Measurements from ENCODE around the gene FAM8A1.

The FAM8A1 gene

GRCh38 chr6:17589406-17590096, 10.6 kb upstream of the FAM8A1 start:
- no peak overlapping the region for H3K27ac ChIP-seq
- H2AFZ ChIP-seq: no peak overlapping the region
- H3K27me3 ChIP-seq (ENCODE audit: control insufficient read depth, insufficient read depth, low read length): no peaks in the 10 kb centered on the region
- no peaks in the 10 kb centered on the region for H3K36me3 ChIP-seq (ENCODE audit: control insufficient read depth, insufficient read depth, low read length)
- H3K9ac ChIP-seq: no peak overlapping the region
- no peaks in the 10 kb centered on the region for H3K4me1 ChIP-seq
- H3K4me2 ChIP-seq (ENCODE audit: low read length): no peak overlapping the region
- no peaks in the 10 kb centered on the region for H3K79me2 ChIP-seq
- no peaks in the 10 kb centered on the region for H3K9me3 ChIP-seq (ENCODE audit: control insufficient read depth, low read length)
- no peak for TF ChIP-seq CTCF (IDR thresholded peaks at IDR 0.05)
- no peak overlapping the region for H3K4me3 ChIP-seq (ENCODE audit: low read depth, low read length)

GRCh38 chr6:17591287-17591686, 8.8 kb upstream of the FAM8A1 start:
- Histone ChIP-seq H3K27ac (no peak overlapping the region), H3K4me1 (no peaks in the 10 kb centered on the region)
- no peak for TF ChIP-seq CTCF (IDR thresholded peaks at IDR 0.05)

GRCh38 chr6:17593246-17593645, 6.9 kb upstream of the FAM8A1 start:
- H3K27me3 ChIP-seq (ENCODE audit: control insufficient read depth, insufficient read depth, low read length): no peaks in the 10 kb centered on the region
- no peaks in the 10 kb centered on the region for H3K4me1 ChIP-seq
- no peak overlapping the region for H3K4me3 ChIP-seq (ENCODE audit: low read depth, low read length)
- TF ChIP-seq CTCF (IDR thresholded peaks at IDR 0.05): no peak
- no peak overlapping the region for H3K27ac ChIP-seq
- H3K9ac ChIP-seq: no peak overlapping the region
- no peaks in the 10 kb centered on the region for H3K36me3 ChIP-seq (ENCODE audit: control insufficient read depth, insufficient read depth, low read length)
- H3K79me2 ChIP-seq: no peaks in the 10 kb centered on the region
- no peak overlapping the region for H3K4me2 ChIP-seq (ENCODE audit: low read length)
- H3K9me3 ChIP-seq (ENCODE audit: control insufficient read depth, low read length): no peaks in the 10 kb centered on the region
- no peak overlapping the region for H2AFZ ChIP-seq

More at GRCh38 chr6:17591287-17591686, 8.8 kb upstream of the FAM8A1 start:
- H3K27me3 ChIP-seq (ENCODE audit: control insufficient read depth, insufficient read depth, low read length): no peaks in the 10 kb centered on the region
- no peak overlapping the region for H3K4me3 ChIP-seq (ENCODE audit: low read depth, low read length)
- no peaks in the 10 kb centered on the region for H3K9me3 ChIP-seq (ENCODE audit: control insufficient read depth, low read length)
- no peaks in the 10 kb centered on the region for H3K79me2 ChIP-seq
- H3K36me3 ChIP-seq (ENCODE audit: control insufficient read depth, insufficient read depth, low read length): no peaks in the 10 kb centered on the region
- H3K4me2 ChIP-seq (ENCODE audit: low read length): no peak overlapping the region
- H2AFZ ChIP-seq: no peak overlapping the region
- H3K9ac ChIP-seq: no peak overlapping the region

- no peak for TF ChIP-seq CTCF (IDR thresholded peaks at IDR 0.05)
- Histone ChIP-seq H3K36me3 (ENCODE audit: control insufficient read depth, insufficient read depth, low read length) (no peaks in the 10 kb centered on the region), H3K4me3 (ENCODE audit: low read depth, low read length) (no peak overlapping the region), H2AFZ (no peak overlapping the region), H3K4me2 (ENCODE audit: low read length) (no peak overlapping the region), H3K4me1 (no peaks in the 10 kb centered on the region), H3K9ac (no peak overlapping the region), H3K27me3 (ENCODE audit: control insufficient read depth, insufficient read depth, low read length) (no peaks in the 10 kb centered on the region), H3K27ac (no peak overlapping the region), H3K9me3 (ENCODE audit: control insufficient read depth, low read length) (no peaks in the 10 kb centered on the region), H3K79me2 (no peaks in the 10 kb centered on the region)
Measured at GRCh38 chr6:17596085-17596484, 4.0 kb upstream of the FAM8A1 start.
